Measurements from ENCODE around the gene GPR50.

Gene GPR50

DNA sequence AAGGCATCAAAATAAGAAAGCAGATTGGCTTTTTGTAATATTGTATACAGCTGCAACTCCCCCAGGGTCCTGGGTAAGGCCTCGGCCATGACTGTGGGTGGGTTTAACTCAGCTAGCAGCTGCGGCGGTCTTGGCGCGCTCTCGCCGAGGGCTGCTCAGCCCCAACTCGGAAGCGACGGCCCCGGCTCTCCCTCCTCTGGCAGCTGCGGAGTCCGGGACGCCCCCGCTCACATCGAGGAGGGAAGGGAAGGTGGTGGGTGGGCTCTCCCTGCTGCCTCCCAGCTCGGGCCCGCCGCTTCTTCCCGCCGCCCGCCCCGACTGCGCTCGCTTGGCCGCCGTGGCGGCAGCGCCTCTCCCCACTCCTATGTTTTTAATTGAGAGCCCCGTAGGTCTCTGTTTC lies 51.2 kb downstream of the GPR50 start:
- DNase-seq (ENCODE audit: low spot score), result no peak

DNA sequence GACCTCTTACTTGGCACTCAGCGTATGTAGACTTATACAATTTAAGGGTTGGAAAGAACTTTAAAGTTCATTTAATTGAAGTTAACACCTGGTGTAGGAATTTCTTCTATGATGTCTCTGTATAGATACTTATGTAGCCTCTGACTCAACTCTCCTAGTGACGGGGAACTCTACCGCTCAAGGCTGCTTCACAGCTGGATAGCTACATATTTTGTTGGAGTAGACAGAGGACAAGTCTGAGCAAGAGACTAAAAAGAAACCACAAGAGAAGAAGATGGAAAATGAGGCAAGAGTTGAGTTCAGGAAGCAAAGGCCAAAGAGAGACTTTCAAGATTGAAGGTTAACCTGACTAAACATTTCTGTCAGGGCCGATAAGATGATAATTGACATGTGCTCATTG lies 52.6 kb downstream of the GPR50 start:
- DNase-seq (ENCODE audit: low spot score), result no peak

Measured in hematopoietic multipotent progenitor cell treated with erythropoietin and hydrocortisone succinate and interleukin-3 and kit ligand, for 17 days (in vitro differentiated cells).